K562 (cell line): ENCODE measurements around the gene SDCBP2. TPM values are rescaled to one million over a fixed set of nuclear protein-coding genes. Genes with fewer than 3 reads are reported as not detected.
A peak's percentile ranks its signal among the peaks of the same experiment; 100 is the strongest.

ENCODE experiments used
- ADNP ChIP-seq: fragments of 200-800 bp; sonication (Bioruptor generic); IDR thresholded peaks from 2 replicates; pipeline ENCODE4 v1.6.1; 2016; ENCODE audit warnings: missing genetic modification characterization, missing compliant biosample characterization
- ATF1 ChIP-seq, 2 experiments: fragments of 450-650 bp in 1 of 2; IDR thresholded peaks; 2 replicates each; pipeline ENCODE4 v1.6.1; 2016; ENCODE audit warnings: missing compliant biosample characterization in 1 of 2, missing genetic modification characterization in 1 of 2
- CCNT2 ChIP-seq: IDR thresholded peaks from 2 replicates; pipeline ENCODE4 v1.6.1; 2011; ENCODE audit warnings: borderline replicate concordance, low read depth, mild to moderate bottlenecking, moderate library complexity, mixed read lengths, low read length; ENCODE audit not compliant: insufficient read length; ENCODE audit errors: extremely low read depth
- CHD4 ChIP-seq: fragments of 200-600 bp; sonication (generic); IDR thresholded peaks from 3 replicates; pipeline ENCODE4 v1.6.1; 2012; ENCODE audit warnings: low read depth, mild to moderate bottlenecking, mixed read lengths, low read length, inconsistent platforms; ENCODE audit not compliant: insufficient read depth, insufficient replicate concordance, poor library complexity, severe bottlenecking
- CLOCK ChIP-seq: fragments of 250-450 bp; sonication (Bioruptor Pico); IDR thresholded peaks from 2 replicates; pipeline ENCODE4 v1.4.0; 2020; ENCODE audit warnings: mild to moderate bottlenecking, moderate library complexity, borderline replicate concordance
- ETV6 ChIP-seq, 3 experiments: fragments of 150-350 bp in 1 of 3; sonication (generic) in 1 of 3; formaldehyde crosslinking in 1 of 3; IDR thresholded peaks; 2 replicates each; pipeline versions ENCODE4 v1.6.1 to v1.8.0; 2014 to 2022; ENCODE audit warnings: borderline replicate concordance in 2 of 3, low read depth in 2 of 3, antibody characterized with exemption in 1 of 3, low read length in 1 of 3, mild to moderate bottlenecking in 1 of 3, missing genetic modification reagents in 1 of 3
- FOXK1 ChIP-seq: sonication (generic); formaldehyde crosslinking; IDR thresholded peaks from 2 replicates; pipeline ENCODE4 v1.8.0; 2022; ENCODE audit warnings: missing genetic modification reagents, mild to moderate bottlenecking, borderline replicate concordance
- GTF3C2 ChIP-seq: IDR thresholded peaks from 3 replicates; pipeline ENCODE4 v1.6.1; 2011; ENCODE audit warnings: borderline replicate concordance, mild to moderate bottlenecking, moderate library complexity; ENCODE audit not compliant: insufficient read length; ENCODE audit errors: extremely low read depth
- NCOA2 ChIP-seq, 2 experiments: fragments of 450-650 bp; IDR thresholded peaks; 2 replicates each; pipeline ENCODE4 v1.6.1; 2018; ENCODE audit warnings: mild to moderate bottlenecking in 2 of 2, moderate library complexity in 1 of 2; ENCODE audit not compliant: partially characterized antibody in 2 of 2
- NELFE ChIP-seq: IDR thresholded peaks from 2 replicates; pipeline ENCODE4 v1.6.1; 2011; ENCODE audit warnings: mild to moderate bottlenecking; ENCODE audit not compliant: insufficient read depth, insufficient read length
- PBX2 ChIP-seq, 2 experiments: IDR thresholded peaks in 1 of 2; conservative IDR thresholded peaks in 1 of 2; 2 replicates each; pipeline ENCODE4 v1.6.1; 2016; ENCODE audit warnings: low read depth in 2 of 2, mild to moderate bottlenecking in 1 of 2, missing compliant biosample characterization in 1 of 2, missing genetic modification characterization in 1 of 2, moderate library complexity in 1 of 2
- POLR2AphosphoS2 ChIP-seq: IDR thresholded peaks from 2 replicates; pipeline ENCODE4 v1.6.1; 2012; ENCODE audit warnings: low read length, improper control_type of control experiment
- RHOXF2B ChIP-seq: fragments of 250-450 bp; sonication (Bioruptor Pico); conservative IDR thresholded peaks from 2 replicates; pipeline ENCODE4 v1.5.1; 2021
- TSC22D4 ChIP-seq: fragments of 450-650 bp; IDR thresholded peaks from 2 replicates; pipeline ENCODE4 v1.6.1; 2016; ENCODE audit warnings: missing genetic modification characterization, missing biosample characterization, control low read depth
- ZBTB12 ChIP-seq: fragments of 250-450 bp; sonication (Bioruptor Pico); IDR thresholded peaks from 2 replicates; pipeline ENCODE4 v1.4.0; 2020
- ZNF253 ChIP-seq: fragments of 250-450 bp; sonication (Bioruptor Pico); conservative IDR thresholded peaks from 2 replicates; pipeline ENCODE4 v1.6.1; 2021; ENCODE audit warnings: mild to moderate bottlenecking
- polyA plus RNA-seq, 8 experiments: library from polyadenylated mRNA; depleted of rRNA in 4 of 8; stranded (reverse) in 5 of 8; unstranded in 3 of 8; fragments of >200 nt; fragmentation: Nextera tagmentation in 2 of 8; fragmentation: Illumina TruSeq in 1 of 8; extraction: Ambion mirVana in 2 of 8; extraction: Trizol in 1 of 8; gene quantifications; 2 replicates each; pipeline versions ENCODE4 v1.2.1 to v1.2.3, GENCODE V29; 2011 to 2014; ENCODE audit warnings: inconsistent platforms in 1 of 8, missing spikeins in 1 of 8
- total RNA-seq, 7 experiments: library from RNA; depleted of rRNA in 6 of 7; stranded (reverse); fragments of >200 nt in 6 of 7; fragmentation: Illumina TruSeq in 2 of 7; extraction: Trizol in 2 of 7; gene quantifications; 2 replicates each; pipeline versions ENCODE4 v1.2.1 to v1.2.3, GENCODE V29; 2011 to 2021; ENCODE audit warnings: low replicate concordance in 1 of 7

SDCBP2 gene
- total and polyA plus RNA-seq, 9 of the 15 experiments (the other 6 are each of a cell fraction or from before 2014, with no cell fraction given) = 0.06 to 1.2 (median 0.80) TPM

GRCh38 chr20:1334761-1335160 lies 5.8 kb upstream of the SDCBP2 start (continued):
- TF ChIP-seq GTF3C2 (no peak), CLOCK (CRISPR knock-in tag) (no peak), TSC22D4 (tag) (no peak), PBX2 (CRISPR knock-in tag; IDR thresholded peaks at IDR 0.05; ENCODE audit: low read depth) (no peak), PBX2 (tag; conservative IDR thresholded peaks at IDR 0.05; ENCODE audit: low read depth) (0 out of 2 replicates have a peak, but pooled peaks have one; percentile 7), ZBTB12 (no peak), NELFE (no peak), ATF1 (CRISPR knock-in tag; IDR thresholded peaks at IDR 0.05) (no peak), ATF1 (tag; IDR thresholded peaks at IDR 0.05) (no peak), FOXK1 (CRISPR knock-in tag) (no peak), RHOXF2B (CRISPR knock-in tag) (no peak), ZNF253 (CRISPR knock-in tag) (no peak), CCNT2 (no peak), ADNP (tag) (no peak), ETV6 (IDR thresholded peaks at IDR 0.05; ENCODE audit: borderline replicate concordance in 1 of 2, low read depth in 2 of 2, low read length in 1 of 2) (no peak), ETV6 (CRISPR knock-in tag; IDR thresholded peaks at IDR 0.05; ENCODE audit: borderline replicate concordance) (no peak), POLR2AphosphoS2 (no peak), CHD4 (no peak), NCOA2 (IDR thresholded peaks at IDR 0.05; ENCODE audit: partially characterized antibody in 2 of 2) (no peak)
